GM18870 (cell line): ENCODE data around the gene TDRD12.
"Not testable (repeated sequence)": the region's sequence is repeated elsewhere in the genome, so short reads cannot be mapped to it uniquely, and the experiment has no call there.

Source experiments
- ATAC-seq: cut with Tn5 transposase; IDR thresholded peaks from one replicate; pipeline ENCODE4 v1.9.1; 2021; ENCODE audit warnings: moderate library complexity; ENCODE audit not compliant: unreplicated experiment

TDRD12 gene

GRCh38 chr19:32744555-32745325 lies 25.2 kb downstream of the TDRD12 start:
- no peak for ATAC-seq

GRCh38 chr19:32745594-32746251 lies 26.2 kb downstream of the TDRD12 start:
- ATAC-seq: not testable (repeated sequence)

- ATAC-seq: not testable (repeated sequence)
Observed at GRCh38 chr19:32746631-32747196, 27.1 kb downstream of the TDRD12 start.

GRCh38 chr19:32748497-32748896 lies 28.9 kb downstream of the TDRD12 start:
- ATAC-seq: no peak

GRCh38 chr19:32748948-32749347 lies 29.4 kb downstream of the TDRD12 start:
- ATAC-seq: no peak

- ATAC-seq: no peak
Observed at GRCh38 chr19:32749361-32749760, 29.8 kb downstream of the TDRD12 start.

- no peak for ATAC-seq
Observed at GRCh38 chr19:32750441-32751055, 31.0 kb downstream of the TDRD12 start.

- ATAC-seq: no peak
Observed at GRCh38 chr19:32751066-32751465, 31.5 kb downstream of the TDRD12 start.

- ATAC-seq: no peak
Observed at GRCh38 chr19:32757189-32757588, 37.6 kb downstream of the TDRD12 start.

- not testable (repeated sequence) for ATAC-seq
Observed at GRCh38 chr19:32765365-32765764, 45.8 kb downstream of the TDRD12 start.

- ATAC-seq: no peak
Observed at GRCh38 chr19:32767951-32768679, 48.5 kb downstream of the TDRD12 start.

GRCh38 chr19:32771596-32771995 lies 52.0 kb downstream of the TDRD12 start:
- ATAC-seq: no peak

GRCh38 chr19:32773126-32773525 lies 53.6 kb downstream of the TDRD12 start:
- ATAC-seq: no peak

GRCh38 chr19:32779082-32779481 lies 59.5 kb downstream of the TDRD12 start:
- ATAC-seq: no peak

GRCh38 chr19:32781280-32781679 lies 61.7 kb downstream of the TDRD12 start:
- ATAC-seq: no peak

GRCh38 chr19:32782089-32782488 lies 62.5 kb downstream of the TDRD12 start:
- ATAC-seq: not testable (repeated sequence)

GRCh38 chr19:32787161-32787813 lies 67.7 kb downstream of the TDRD12 start:
- ATAC-seq: not testable (repeated sequence)

GRCh38 chr19:32787895-32788294 lies 68.3 kb downstream of the TDRD12 start:
- not testable (repeated sequence) for ATAC-seq

- ATAC-seq: no peak
Observed at GRCh38 chr19:32789429-32789828, 69.9 kb downstream of the TDRD12 start.

GRCh38 chr19:32798201-32798600 lies 78.6 kb downstream of the TDRD12 start:
- ATAC-seq: no peak
